HFFc6 (cell line): Measurements from ENCODE around the gene COPA. TPM values are rescaled to one million over a fixed set of nuclear protein-coding genes. Genes with fewer than 3 reads are reported as not detected.
"Not testable (repeated sequence)": the region's sequence is repeated elsewhere in the genome, so short reads cannot be mapped to it uniquely, and the experiment has no call there.

Experiments used
- DNase-seq: peaks from one replicate; pipeline ENCODE4 v3.0.0-alpha.2; 2018
- H3K27ac Mint-ChIP-seq: 2 replicates; pipeline ENCODE4 v1.8.0; 2020; ENCODE audit warnings: mild to moderate bottlenecking, mixed read lengths
- H3K27me3 Mint-ChIP-seq: 2 replicates; pipeline ENCODE4 v1.8.0; 2021; ENCODE audit warnings: mild to moderate bottlenecking, moderate library complexity, mixed read lengths; ENCODE audit not compliant: insufficient read depth
- H3K36me3 Mint-ChIP-seq: 2 replicates; pipeline ENCODE4 v1.8.0; 2021; ENCODE audit warnings: low read depth, mixed read lengths
- H3K4me1 Mint-ChIP-seq: 2 replicates; pipeline ENCODE4 v1.8.0; 2020; ENCODE audit warnings: low read depth, mixed read lengths
- H3K4me3 Mint-ChIP-seq: 2 replicates; pipeline ENCODE4 v1.8.0; 2020; ENCODE audit warnings: mild to moderate bottlenecking, moderate library complexity, mixed read lengths
- H3K9me3 Mint-ChIP-seq: 2 replicates; pipeline ENCODE4 v1.8.0; 2020; ENCODE audit warnings: mild to moderate bottlenecking, mixed read lengths
- CTCF ChIP-seq: fragments of 200-600 bp; sonication (generic); IDR thresholded peaks from 2 replicates; pipeline ENCODE4 v1.5.0; 2021; ENCODE audit warnings: antibody characterized with exemption, mild to moderate bottlenecking
- long read RNA-seq: library from polyadenylated mRNA; unstranded; transcript quantifications from one replicate; pipeline ENCODE4 v2.0.0, GENCODE V29; 2019
- total RNA-seq, 6 experiments: library from RNA; stranded (reverse); fragmentation: NEBNext Ultra II Directional; extraction: Animal tissue kit (Norgen Biotek cat#: 25700); gene quantifications; 2 replicates in 1 of 6; 3 replicates in 5 of 6; pipeline ENCODE4 v1.2.3, GENCODE V29; 2021

The COPA gene
- total RNA-seq, result 100 to 1,000 TPM; 218 to 257 (median 249) TPM
- long read RNA-seq, full-length matches to known transcripts, result 48 of 169 reads
- long read RNA-seq, partial matches to known transcripts, result 109 of 169 reads
- long read RNA-seq, other reads (novel, unspliced or antisense), result 12 of 169 reads

DNA sequence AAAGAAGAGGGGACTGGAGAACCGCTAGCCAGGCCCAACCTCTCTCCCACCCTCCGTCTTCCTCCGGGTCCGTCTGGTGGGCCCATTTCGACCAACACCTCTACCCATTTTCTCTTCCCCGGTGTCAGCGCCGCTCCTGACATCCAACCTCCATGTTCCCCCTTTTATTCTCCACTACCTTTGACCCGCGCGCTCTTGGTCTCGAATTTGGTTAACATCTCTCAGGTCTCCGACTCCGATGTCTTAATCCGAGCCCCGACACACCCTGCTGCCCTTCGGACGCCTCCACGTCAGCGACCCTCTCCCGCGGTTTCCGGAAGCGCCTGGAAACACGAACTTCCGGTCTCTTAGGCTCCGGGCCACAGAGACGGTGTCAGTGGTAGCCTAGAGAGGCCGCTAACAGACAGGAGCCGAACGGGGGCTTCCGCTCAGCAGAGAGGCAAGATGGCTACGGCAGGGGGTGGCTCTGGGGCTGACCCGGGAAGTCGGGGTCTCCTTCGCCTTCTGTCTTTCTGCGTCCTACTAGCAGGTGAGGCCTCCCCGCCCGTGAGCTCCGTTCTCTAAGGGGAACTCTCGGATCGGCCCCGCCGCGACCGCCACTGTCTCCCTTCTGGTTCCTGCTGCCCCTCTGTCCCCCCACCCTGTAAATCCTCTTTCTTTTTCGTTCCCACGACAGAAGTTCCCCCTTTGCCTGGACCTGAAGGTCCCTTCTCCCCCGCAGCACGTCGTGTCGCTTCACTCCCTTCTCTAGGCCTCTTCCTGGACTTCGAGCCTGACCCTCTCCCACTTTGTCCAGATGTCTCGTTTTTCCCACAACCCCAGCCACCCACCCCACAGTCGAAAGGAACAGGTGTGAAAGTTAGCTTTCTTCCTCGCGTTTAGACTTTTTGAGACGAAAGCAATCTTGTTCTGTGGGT, at the start of gene COPA, which contains the start of gene NCSTN:
COPA (minus strand) TSS at position 298 of the 917 bp plus-strand sequence; CDS start at position 218, 80 bp downstream.
NCSTN (plus strand) TSS at position 431 of the 917 bp plus-strand sequence; CDS start at position 445, 14 bp downstream.
- DNase-seq, result peak; percentile 94
- H3K27me3 Mint-ChIP-seq, result peaks cover 2% of the 10 kb centered on the region; the same call in 1 of the 2 replicates
- 0 out of 2 replicates have a peak, but pooled peaks have one; percentile 14 for TF ChIP-seq CTCF
- H3K27ac Mint-ChIP-seq, result peak within 1 kb of the TSS; percentile 100
- H3K4me1 Mint-ChIP-seq, result peaks cover 42% of the 10 kb centered on the region
- peaks cover 52% of the 10 kb centered on the region for H3K36me3 Mint-ChIP-seq
- H3K9me3 Mint-ChIP-seq, result no peaks in the 10 kb centered on the region
- H3K4me3 Mint-ChIP-seq, result peak within 1 kb of the TSS; percentile 99

DNA sequence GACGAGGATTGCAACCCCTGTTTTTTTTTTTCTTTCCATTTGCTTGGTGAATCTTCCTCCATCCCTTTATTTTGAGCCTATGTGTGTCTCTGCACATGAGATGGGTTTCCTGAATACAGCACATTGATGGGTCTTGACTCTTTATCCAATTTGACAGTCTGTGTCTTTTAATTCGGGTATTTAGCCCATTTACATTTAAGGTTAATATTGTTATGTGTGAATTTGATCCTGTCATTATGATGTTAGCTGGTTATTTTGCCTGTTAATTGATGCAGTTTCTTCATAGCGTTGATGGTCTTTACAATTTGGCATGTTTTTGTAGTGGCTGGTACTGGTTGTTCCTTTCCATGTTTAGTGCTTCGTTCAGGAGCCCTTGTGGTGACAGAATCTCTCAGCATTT, 45.4 kb upstream of the COPA start:
- H3K27ac Mint-ChIP-seq, H3K4me1 Mint-ChIP-seq, H3K36me3 Mint-ChIP-seq, DNase-seq, H3K9me3 Mint-ChIP-seq, H3K4me3 Mint-ChIP-seq: not testable (repeated sequence)
- peaks cover 27% of the 10 kb centered on the region for H3K27me3 Mint-ChIP-seq

- not testable (repeated sequence) for H3K36me3 Mint-ChIP-seq, H3K4me1 Mint-ChIP-seq, H3K27ac Mint-ChIP-seq, H3K9me3 Mint-ChIP-seq, H3K4me3 Mint-ChIP-seq, DNase-seq
- peaks cover 24% of the 10 kb centered on the region for H3K27me3 Mint-ChIP-seq
Measured at GRCh38 chr1:160384812-160385211, 41.8 kb upstream of the COPA start.

- TF ChIP-seq CTCF, result no peak
- Mint-ChIP-seq H3K27me3 (peaks cover 11% of the 10 kb centered on the region), H3K36me3 (no peaks in the 10 kb centered on the region), H3K27ac (no peak overlapping the region), H3K9me3 (no peaks in the 10 kb centered on the region), H3K4me1 (peaks cover 31% of the 10 kb centered on the region), H3K4me3 (peak overlapping the region; percentile 16; the same call in 1 of the 2 replicates)
- DNase-seq, result peak; percentile 73
Measured at GRCh38 chr1:160377585-160378206, 34.6 kb upstream of the COPA start.

DNA sequence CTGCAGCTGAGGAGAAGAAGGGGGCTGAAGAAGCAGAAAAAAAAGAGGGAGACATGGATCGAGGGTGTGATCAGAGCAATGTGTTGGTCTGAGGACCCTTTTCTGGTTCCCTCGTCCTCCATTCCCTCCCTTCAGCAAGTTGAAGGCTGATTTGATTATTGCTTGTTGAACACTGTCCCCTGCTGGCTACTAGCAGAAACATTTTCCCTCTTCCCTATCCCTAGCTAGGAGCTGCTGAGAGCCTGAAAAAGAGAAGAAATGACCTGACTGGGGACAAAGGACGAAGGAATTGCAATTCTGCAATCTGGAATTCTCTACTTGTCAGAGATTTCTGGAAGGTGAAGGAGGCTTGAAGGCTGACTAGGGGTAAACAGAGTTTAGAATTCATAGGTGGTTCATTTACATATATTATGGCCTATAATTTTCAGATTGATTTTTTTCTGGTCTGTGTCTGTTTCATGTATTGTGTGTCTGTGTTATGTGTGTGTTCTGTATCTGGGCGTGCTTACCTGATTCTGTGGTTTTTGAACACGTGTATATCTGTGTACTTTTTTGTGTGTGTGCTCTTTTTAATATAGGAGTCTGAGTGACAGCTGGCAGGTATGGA, 33.6 kb upstream of the COPA start:
- peak; percentile 91 for TF ChIP-seq CTCF
- Mint-ChIP-seq H3K27me3 (peaks cover 11% of the 10 kb centered on the region), H3K4me3 (no peak overlapping the region), H3K9me3 (no peaks in the 10 kb centered on the region), H3K4me1 (peaks cover 31% of the 10 kb centered on the region), H3K27ac (no peak overlapping the region; the same call in 1 of the 2 replicates), H3K36me3 (no peaks in the 10 kb centered on the region)
- DNase-seq, result peak; percentile 52
